Trophoblast cell (in vitro differentiated cells and primary cell): ENCODE data around the gene CPLX1.

Source experiments
- DNase-seq, 2 donors: peaks; one replicate each; pipeline ENCODE4 v3.0.0-alpha.2; 2016
- H2AFZ ChIP-seq: 2 replicates; pipeline ENCODE4 v1.6.1; 2013; ENCODE audit warnings: low read length, moderate library complexity, mild to moderate bottlenecking; ENCODE audit not compliant: insufficient read depth, poor library complexity
- H2AK5ac ChIP-seq: 2 replicates; pipeline ENCODE4 v1.6.1; 2013; ENCODE audit warnings: mild to moderate bottlenecking, low read length
- H2BK120ac ChIP-seq: 2 replicates; pipeline ENCODE4 v1.6.1; 2013; ENCODE audit warnings: low read length, mild to moderate bottlenecking, moderate library complexity; ENCODE audit not compliant: insufficient read depth, poor library complexity
- H2BK12ac ChIP-seq: 2 replicates; pipeline ENCODE4 v1.6.1; 2013; ENCODE audit warnings: mild to moderate bottlenecking, low read length, moderate library complexity
- H2BK5ac ChIP-seq: 2 replicates; pipeline ENCODE4 v1.6.1; 2013; ENCODE audit warnings: low read length, low read depth, moderate library complexity, mild to moderate bottlenecking; ENCODE audit not compliant: poor library complexity
- H3K14ac ChIP-seq: 2 replicates; pipeline ENCODE4 v1.6.1; 2013; ENCODE audit warnings: mild to moderate bottlenecking, low read length
- H3K18ac ChIP-seq: 2 replicates; pipeline ENCODE4 v1.6.1; 2013; ENCODE audit warnings: mild to moderate bottlenecking, low read length
- H3K23ac ChIP-seq: 2 replicates; pipeline ENCODE4 v1.6.1; 2013; ENCODE audit warnings: low read length
- H3K27ac ChIP-seq: 2 replicates; pipeline ENCODE4 v1.5.1; 2013; ENCODE audit warnings: low read depth, mild to moderate bottlenecking, inconsistent platforms, low read length, moderate library complexity
- H3K27me3 ChIP-seq: 2 replicates; pipeline ENCODE4 v1.6.1; 2013; ENCODE audit warnings: inconsistent platforms, mild to moderate bottlenecking, low read length, moderate library complexity; ENCODE audit not compliant: insufficient read depth
- H3K36me3 ChIP-seq, 2 experiments: 1 replicate in 1 of 2; 2 replicates in 1 of 2; pipeline ENCODE4 v1.6.1; 2013; ENCODE audit warnings: low read length in 2 of 2, mild to moderate bottlenecking in 2 of 2, moderate library complexity in 1 of 2; ENCODE audit not compliant: insufficient read depth in 2 of 2, control insufficient read depth in 1 of 2
- H3K4ac ChIP-seq: 2 replicates; pipeline ENCODE4 v1.6.1; 2013; ENCODE audit warnings: low read depth, mild to moderate bottlenecking, low read length, moderate library complexity
- H3K4me1 ChIP-seq, 2 experiments: 1 replicate in 1 of 2; 2 replicates in 1 of 2; pipeline ENCODE4 v1.6.1; 2013; ENCODE audit warnings: low read length in 2 of 2, mild to moderate bottlenecking in 2 of 2, moderate library complexity in 1 of 2; ENCODE audit not compliant: insufficient read depth in 2 of 2, control insufficient read depth in 1 of 2
- H3K4me2 ChIP-seq: 2 replicates; pipeline ENCODE4 v1.6.1; 2013; ENCODE audit warnings: inconsistent platforms, mild to moderate bottlenecking, low read length, moderate library complexity
- H3K4me3 ChIP-seq: 2 replicates; pipeline ENCODE4 v1.5.1; 2013; ENCODE audit warnings: mild to moderate bottlenecking, low read depth, low read length, inconsistent platforms
- H3K79me1 ChIP-seq: one replicate; pipeline ENCODE4 v1.6.1; 2013; ENCODE audit warnings: low read length
- H3K79me2 ChIP-seq: 2 replicates; pipeline ENCODE4 v1.6.1; 2013; ENCODE audit warnings: low read length, mild to moderate bottlenecking; ENCODE audit not compliant: control insufficient read depth, insufficient read depth, poor library complexity
- H3K9ac ChIP-seq: 2 replicates; pipeline ENCODE4 v1.6.1; 2013; ENCODE audit warnings: mild to moderate bottlenecking, low read length
- H3K9me3 ChIP-seq: 2 replicates; pipeline ENCODE4 v1.6.1; 2013; ENCODE audit warnings: low read depth, mild to moderate bottlenecking, control low read depth, inconsistent platforms, low read length; ENCODE audit not compliant: insufficient read depth
- H4K12ac ChIP-seq: 2 replicates; pipeline ENCODE4 v1.6.1; 2013; ENCODE audit warnings: low read depth, mild to moderate bottlenecking, low read length, moderate library complexity
- H4K8ac ChIP-seq: 2 replicates; pipeline ENCODE4 v1.6.1; 2013; ENCODE audit warnings: low read depth, mild to moderate bottlenecking, low read length, moderate library complexity
- H4K91ac ChIP-seq: one replicate; pipeline ENCODE4 v1.6.1; 2013; ENCODE audit warnings: low read depth, mild to moderate bottlenecking, low read length, moderate library complexity
- WGBS: extraction: QIAGEN DNeasy Blood & Tissue Kit; methylation state at CpG from one replicate; pipeline ENCODE4 v1.1.7; 2013; ENCODE audit warnings: missing lambda C conversion rate; ENCODE audit not compliant: insufficient read length, insufficient coverage; ENCODE audit errors: extremely low coverage; 5-methylcytosine and 5-hydroxymethylcytosine counted together

The CPLX1 gene

GRCh38 chr4:867526-868250 is 41.8 kb upstream of the CPLX1 start:
- H3K9me3 ChIP-seq, result peaks cover 11% of the 10 kb centered on the region
- no peaks in the 10 kb centered on the region for H3K27me3 ChIP-seq
- no peak overlapping the region for H3K18ac ChIP-seq
- no peak overlapping the region for H2AK5ac ChIP-seq
- H4K12ac ChIP-seq, result no peak overlapping the region
- H3K14ac ChIP-seq, result no peak overlapping the region
- no peak overlapping the region for H3K23ac ChIP-seq
- H4K8ac ChIP-seq, result no peak overlapping the region
- no peak overlapping the region for H3K27ac ChIP-seq
- no peaks in the 10 kb centered on the region for H3K79me2 ChIP-seq
- H2BK5ac ChIP-seq, result no peak overlapping the region
- H3K79me1 ChIP-seq, result no peaks in the 10 kb centered on the region
- H3K4ac ChIP-seq, result no peak overlapping the region
- no CpG with 5 or more reads among the region's 26 CpGs for WGBS
- no peak overlapping the region for H4K91ac ChIP-seq
- no peak overlapping the region for H2AFZ ChIP-seq
- no peak overlapping the region for H2BK12ac ChIP-seq
- DNase-seq, result no peak
- no peak overlapping the region for H3K4me3 ChIP-seq
- H3K4me2 ChIP-seq, result no peak overlapping the region
- H3K4me1 ChIP-seq, result no peaks in the 10 kb centered on the region
- H3K36me3 ChIP-seq, result peaks cover 88 to 91% of the 10 kb centered on the region in 2 experiments
- H3K9ac ChIP-seq, result no peak overlapping the region
- H2BK120ac ChIP-seq, result no peak overlapping the region

- no peak overlapping the region for H2AK5ac ChIP-seq
- no peak overlapping the region for H3K4me2 ChIP-seq
- no peak for DNase-seq
- H4K91ac ChIP-seq, result no peak overlapping the region
- H3K9ac ChIP-seq, result no peak overlapping the region
- no peak overlapping the region for H3K23ac ChIP-seq
- WGBS, result no CpG with 5 or more reads among the region's 28 CpGs
- H2BK5ac ChIP-seq, result no peak overlapping the region
- peaks cover 11% of the 10 kb centered on the region for H3K9me3 ChIP-seq
- no peak overlapping the region for H2BK120ac ChIP-seq
- no peaks in the 10 kb centered on the region for H3K4me1 ChIP-seq
- H2AFZ ChIP-seq, result no peak overlapping the region
- H3K18ac ChIP-seq, result no peak overlapping the region
- H4K12ac ChIP-seq, result no peak overlapping the region
- H2BK12ac ChIP-seq, result no peak overlapping the region
- H3K14ac ChIP-seq, result no peak overlapping the region
- no peak overlapping the region for H3K4ac ChIP-seq
- no peak overlapping the region for H4K8ac ChIP-seq
- no peak overlapping the region for H3K4me3 ChIP-seq
- H3K79me2 ChIP-seq, result no peaks in the 10 kb centered on the region
- peaks cover 85 to 89% of the 10 kb centered on the region in 2 experiments for H3K36me3 ChIP-seq
- no peak overlapping the region for H3K27ac ChIP-seq
- H3K79me1 ChIP-seq, result no peaks in the 10 kb centered on the region
- H3K27me3 ChIP-seq, result no peaks in the 10 kb centered on the region
These were observed 40.9 kb upstream of the CPLX1 start for GRCh38 chr4:866761-867390.

GRCh38 chr4:866068-866760 is 40.3 kb upstream of the CPLX1 start:
- Histone ChIP-seq H2AK5ac (no peak overlapping the region), H4K91ac (no peak overlapping the region), H3K18ac (no peak overlapping the region), H2BK12ac (no peak overlapping the region), H3K4me2 (no peak overlapping the region), H3K79me2 (no peaks in the 10 kb centered on the region), H3K4me1 (no peaks in the 10 kb centered on the region), H2AFZ (no peak overlapping the region), H3K36me3 (peaks cover 83 to 89% of the 10 kb centered on the region in 2 experiments), H4K12ac (no peak overlapping the region), H3K9ac (no peak overlapping the region), H3K27ac (no peak overlapping the region), H3K23ac (no peak overlapping the region), H3K4ac (no peak overlapping the region), H2BK5ac (no peak overlapping the region), H3K9me3 (peaks cover 11% of the 10 kb centered on the region), H3K27me3 (no peaks in the 10 kb centered on the region), H3K4me3 (no peak overlapping the region), H3K79me1 (no peaks in the 10 kb centered on the region), H3K14ac (no peak overlapping the region), H4K8ac (no peak overlapping the region), H2BK120ac (no peak overlapping the region)
- DNase-seq, result no peak
- WGBS, result no CpG with 5 or more reads among the region's 24 CpGs

GRCh38 chr4:865572-865971 is 39.6 kb upstream of the CPLX1 start:
- no peak overlapping the region for H2BK120ac ChIP-seq
- H3K27me3 ChIP-seq, result no peaks in the 10 kb centered on the region
- H3K9ac ChIP-seq, result no peak overlapping the region
- no peak overlapping the region for H2BK5ac ChIP-seq
- WGBS, result no CpG with 5 or more reads among the region's 18 CpGs
- no peak overlapping the region for H3K27ac ChIP-seq
- H3K9me3 ChIP-seq, result peaks cover 11% of the 10 kb centered on the region
- H4K8ac ChIP-seq, result no peak overlapping the region
- H3K79me2 ChIP-seq, result no peaks in the 10 kb centered on the region
- H3K4me2 ChIP-seq, result no peak overlapping the region
- H3K14ac ChIP-seq, result no peak overlapping the region
- DNase-seq, result no peak
- no peak overlapping the region for H3K4ac ChIP-seq
- H2AK5ac ChIP-seq, result no peak overlapping the region
- H2BK12ac ChIP-seq, result no peak overlapping the region
- H2AFZ ChIP-seq, result no peak overlapping the region
- no peak overlapping the region for H3K18ac ChIP-seq
- H3K36me3 ChIP-seq, result peaks cover 84 to 89% of the 10 kb centered on the region in 2 experiments
- H4K91ac ChIP-seq, result no peak overlapping the region
- H3K4me1 ChIP-seq, result no peaks in the 10 kb centered on the region
- H4K12ac ChIP-seq, result no peak overlapping the region
- no peaks in the 10 kb centered on the region for H3K79me1 ChIP-seq
- H3K4me3 ChIP-seq, result no peak overlapping the region
- no peak overlapping the region for H3K23ac ChIP-seq
